WI38 (cell line): ENCODE results near the gene DPYSL5.

Experiments used
- H3K4me3 ChIP-seq: 2 replicates; pipeline ENCODE4 v1.5.1; 2011; ENCODE audit warnings: low read depth, mild to moderate bottlenecking, control low read depth, low read length
- CTCF ChIP-seq: IDR thresholded peaks from 2 replicates; pipeline ENCODE4 v1.5.1; 2012; ENCODE audit warnings: low read depth, mild to moderate bottlenecking, control low read depth, low read length

Gene DPYSL5

GRCh38 chr2:26942543-26943295 is 94.8 kb downstream of the DPYSL5 start:
- peak; percentile 70; the same call in 1 of the 2 replicates for TF ChIP-seq CTCF
- no peak overlapping the region for H3K4me3 ChIP-seq

GRCh38 chr2:26945991-26946750 is 98.2 kb downstream of the DPYSL5 start:
- H3K4me3 ChIP-seq: no peak overlapping the region
- no peak for TF ChIP-seq CTCF

GRCh38 chr2:26946841-26947784 is 99.2 kb downstream of the DPYSL5 start:
- no peak overlapping the region for H3K4me3 ChIP-seq
- no peak for TF ChIP-seq CTCF

- no peak overlapping the region for H3K4me3 ChIP-seq
- TF ChIP-seq CTCF: no peak
These were observed 100.9 kb downstream of the DPYSL5 start for GRCh38 chr2:26948800-26949199.

GRCh38 chr2:26950246-26950645 is 102.3 kb downstream of the DPYSL5 start:
- H3K4me3 ChIP-seq: no peak overlapping the region
- no peak for TF ChIP-seq CTCF

GRCh38 chr2:26951236-26951635 is 103.3 kb downstream of the DPYSL5 start:
- TF ChIP-seq CTCF: no peak
- no peak overlapping the region for H3K4me3 ChIP-seq
